T1000 (cell line): ENCODE measurements around the gene GMDS.

ENCODE experiments used
- DNase-seq: peaks from one replicate; lab custom pipeline; 2025; ENCODE audit warnings: mixed read lengths; lab: John Stamatoyannopoulos, UW

Gene GMDS

GRCh38 chr6:1644516-1645060 is 600.8 kb downstream of the GMDS start:
- DNase-seq, result no peak

GRCh38 chr6:1643830-1644445 is 601.5 kb downstream of the GMDS start:
- DNase-seq, result no peak

- no peak for DNase-seq
Observed at GRCh38 chr6:1643111-1643510, 602.3 kb downstream of the GMDS start.

GRCh38 chr6:1641343-1641885 is 604.0 kb downstream of the GMDS start:
- DNase-seq, result no peak

- no peak for DNase-seq
Observed at GRCh38 chr6:1640476-1640875, 604.9 kb downstream of the GMDS start.

GRCh38 chr6:1639430-1639829 is 606.0 kb downstream of the GMDS start:
- DNase-seq, result no peak

DNA sequence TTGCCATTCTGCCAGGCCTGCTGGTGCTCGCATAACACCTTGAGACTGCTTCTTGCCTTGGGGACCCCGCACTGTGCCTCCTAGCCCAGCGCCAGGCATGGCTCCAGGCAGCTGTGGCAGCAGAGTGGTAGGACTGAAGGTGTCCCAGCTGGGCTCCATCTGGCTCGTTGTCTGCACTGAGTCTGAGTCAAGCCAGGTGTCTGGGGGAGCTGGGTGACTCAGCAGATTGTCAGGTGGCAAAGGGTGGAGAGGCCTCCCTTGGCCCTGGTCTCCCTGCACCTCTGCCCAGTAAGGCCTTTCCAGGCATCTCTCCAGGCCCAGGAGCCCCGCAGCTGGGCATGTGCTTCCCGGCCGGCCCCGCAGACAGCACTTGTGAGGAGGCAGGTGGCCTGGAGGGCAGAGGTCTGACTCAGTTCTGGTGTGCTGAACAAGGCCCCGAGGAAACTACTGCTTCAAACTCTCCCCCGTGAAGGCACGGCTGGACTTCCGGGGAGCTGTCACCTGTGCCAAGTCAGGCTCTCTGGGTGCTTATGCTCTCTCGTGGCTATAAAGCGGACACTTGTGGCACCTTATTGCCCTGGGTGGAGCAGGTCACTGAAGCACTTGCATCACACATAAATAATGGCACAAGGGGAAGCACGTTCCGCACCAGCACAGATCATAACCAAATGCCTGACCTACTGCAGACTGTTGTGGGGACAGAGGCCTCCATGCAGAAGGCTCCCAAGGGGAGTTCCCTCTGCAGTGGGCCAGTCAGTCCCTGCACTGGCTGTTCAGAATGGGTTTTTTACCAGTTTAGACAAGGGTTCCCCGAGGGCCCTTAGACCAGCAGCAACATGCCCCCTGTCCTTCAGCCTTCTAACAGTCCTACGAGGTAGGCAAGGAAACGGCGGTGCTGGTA is 608.2 kb downstream of the GMDS start:
- DNase-seq, result no peak

- DNase-seq, result no peak
Observed at GRCh38 chr6:1636272-1636825, 609.1 kb downstream of the GMDS start.

GRCh38 chr6:1635305-1636010 is 609.9 kb downstream of the GMDS start:
- no peak for DNase-seq

- no peak for DNase-seq
Observed at GRCh38 chr6:1634081-1634480, 611.3 kb downstream of the GMDS start.

- DNase-seq, result no peak
Observed at GRCh38 chr6:1633366-1634021, 611.9 kb downstream of the GMDS start.

GRCh38 chr6:1631251-1631650 is 614.2 kb downstream of the GMDS start:
- DNase-seq, result no peak

DNA sequence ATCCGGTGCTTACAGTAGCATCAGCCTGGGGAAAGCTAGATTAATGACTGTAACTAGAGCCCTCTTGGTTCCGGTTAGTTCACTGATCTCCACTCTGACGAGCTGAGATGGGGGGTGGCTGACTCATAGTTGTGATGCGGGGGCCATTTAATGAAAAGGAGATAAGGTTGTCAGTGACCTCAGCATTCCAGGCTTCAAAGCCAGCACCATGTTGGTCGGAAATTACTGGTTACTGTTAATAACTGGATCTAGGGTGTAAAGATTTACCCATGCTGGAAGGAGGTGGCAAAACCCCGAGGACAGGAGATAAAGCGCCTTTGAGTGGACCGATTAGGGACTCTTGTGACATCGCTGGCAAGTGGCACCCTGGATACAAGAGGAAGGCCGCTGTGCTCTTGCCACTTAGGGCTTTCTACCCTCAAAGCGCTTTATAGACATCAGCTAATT is 614.6 kb downstream of the GMDS start:
- DNase-seq, result no peak

GRCh38 chr6:1630212-1630770 is 615.1 kb downstream of the GMDS start:
- DNase-seq, result no peak

DNA sequence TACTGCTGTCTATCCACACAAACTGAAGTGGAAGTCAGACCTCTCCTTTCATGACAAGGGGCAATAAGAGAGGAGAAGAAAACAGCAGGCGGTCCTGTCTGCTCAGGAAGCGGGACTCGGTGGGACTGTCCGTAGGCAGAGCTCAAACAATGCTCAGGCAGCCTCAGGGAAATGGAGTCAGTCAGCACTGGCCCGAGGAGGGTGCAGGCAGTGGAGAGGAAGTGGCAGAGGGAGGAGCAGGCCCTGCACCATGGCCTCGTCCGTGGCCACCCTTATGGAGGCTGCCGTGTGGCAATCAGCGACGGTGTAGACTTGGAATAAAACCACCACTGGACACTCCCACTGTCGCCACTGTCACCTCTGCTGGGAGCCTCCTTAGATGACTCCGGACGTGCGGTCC is 616.1 kb downstream of the GMDS start:
- no peak for DNase-seq

- DNase-seq, result no peak
Observed at GRCh38 chr6:1627827-1628560, 617.4 kb downstream of the GMDS start.

GRCh38 chr6:1626481-1626880 is 618.9 kb downstream of the GMDS start:
- no peak for DNase-seq

DNA sequence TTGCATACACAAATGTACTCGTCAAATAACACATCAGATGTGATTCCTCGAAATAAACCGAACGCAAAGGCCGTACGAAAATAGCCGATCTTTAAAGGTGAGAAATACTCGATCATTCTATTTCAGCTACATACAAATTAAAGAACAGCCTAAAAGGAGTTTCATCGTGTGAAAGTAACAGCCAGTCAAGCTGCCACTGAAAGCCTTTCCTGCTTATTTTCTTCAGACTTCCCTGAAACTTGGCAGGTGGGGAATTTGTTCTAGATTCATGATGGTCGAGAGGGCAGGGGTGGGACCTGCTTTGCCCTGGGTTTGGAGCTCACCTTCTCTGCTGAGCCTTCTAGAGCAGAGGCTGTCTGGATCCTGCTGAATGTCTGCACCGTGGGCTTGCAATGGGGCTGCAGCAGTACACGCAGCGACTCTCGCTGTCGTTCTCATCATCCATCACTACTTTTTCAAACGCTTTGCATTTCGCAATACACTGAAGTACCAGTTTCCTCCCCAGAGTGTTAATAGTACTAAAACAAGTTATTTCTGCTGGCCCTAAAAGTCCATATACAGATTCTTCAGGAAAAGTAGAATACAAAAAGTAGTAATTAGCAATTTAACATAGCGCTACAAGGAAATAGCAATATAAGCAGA is 619.5 kb downstream of the GMDS start:
- DNase-seq, result no peak

- no peak for DNase-seq
Observed at GRCh38 chr6:1624851-1625781, 620.3 kb downstream of the GMDS start.
